Osteocyte (in vitro differentiated cells): ENCODE results near the gene GRIN2C. TPM values are rescaled to one million over a fixed set of nuclear protein-coding genes. Genes with fewer than 3 reads are reported as not detected.

Experiments
- DNase-seq: peaks from one replicate; pipeline ENCODE4 v3.0.0; 2021; ENCODE audit warnings: mixed read lengths; ENCODE audit not compliant: unreplicated experiment; ENCODE audit errors: extremely low spot score
- H3K27ac Mint-ChIP-seq: one replicate; pipeline ENCODE4 v1.8.0; 2021; ENCODE audit warnings: mild to moderate bottlenecking, mixed read lengths; ENCODE audit not compliant: unreplicated experiment
- H3K27me3 Mint-ChIP-seq: one replicate; pipeline ENCODE4 v1.8.0; 2021; ENCODE audit warnings: mixed read lengths; ENCODE audit not compliant: unreplicated experiment
- H3K36me3 Mint-ChIP-seq: one replicate; pipeline ENCODE4 v1.8.0; 2021; ENCODE audit warnings: mixed read lengths; ENCODE audit not compliant: unreplicated experiment
- H3K4me1 Mint-ChIP-seq: one replicate; pipeline ENCODE4 v1.8.0; 2021; ENCODE audit warnings: mixed read lengths; ENCODE audit not compliant: unreplicated experiment
- H3K4me3 Mint-ChIP-seq: one replicate; pipeline ENCODE4 v1.8.0; 2021; ENCODE audit warnings: mild to moderate bottlenecking, moderate library complexity, mixed read lengths; ENCODE audit not compliant: unreplicated experiment
- H3K9me3 Mint-ChIP-seq: one replicate; pipeline ENCODE4 v1.8.0; 2021; ENCODE audit warnings: mixed read lengths; ENCODE audit not compliant: unreplicated experiment
- CTCF ChIP-seq: fragments of 200-600 bp; sonication (generic); IDR thresholded peaks from 2 replicates; pipeline ENCODE4 v1.5.0; 2021; ENCODE audit warnings: antibody characterized with exemption, mild to moderate bottlenecking, moderate library complexity
- total RNA-seq: library from RNA; stranded (reverse); gene quantifications from 2 replicates; pipeline ENCODE4 v1.2.1, GENCODE V29; 2021

GRIN2C gene
- total RNA-seq, 1 donor from 2014 or later: 0.13 TPM

- Mint-ChIP-seq H3K36me3 (peaks cover 2% of the 10 kb centered on the region), H3K4me1 (peaks cover 15% of the 10 kb centered on the region), H3K9me3 (no peaks in the 10 kb centered on the region), H3K27ac (no peak overlapping the region), H3K4me3 (no peak overlapping the region), H3K27me3 (peaks cover 11% of the 10 kb centered on the region)
- TF ChIP-seq CTCF: no peak
- no peak for DNase-seq
Observed at GRCh38 chr17:74874615-74875037, 14.9 kb upstream of the GRIN2C start.

GRCh38 chr17:74873874-74874614 is 14.4 kb upstream of the GRIN2C start:
- no peak for TF ChIP-seq CTCF
- no peak for DNase-seq
- Mint-ChIP-seq H3K27me3 (peaks cover 8% of the 10 kb centered on the region), H3K36me3 (peaks cover 2% of the 10 kb centered on the region), H3K4me1 (peaks cover 15% of the 10 kb centered on the region), H3K27ac (peak overlapping the region; percentile 93), H3K9me3 (no peaks in the 10 kb centered on the region), H3K4me3 (peak overlapping the region; percentile 80)

GRCh38 chr17:74873037-74873873 is 13.6 kb upstream of the GRIN2C start:
- TF ChIP-seq CTCF: no peak

GRCh38 chr17:74872313-74873036 is 12.8 kb upstream of the GRIN2C start, which contains the start of gene FDXR:
Gene FDXR (minus strand): TSS chr17:74872994. CDS start chr17:74872944, 50 bp downstream.
- H3K27me3 Mint-ChIP-seq: peaks cover 3% of the 10 kb centered on the region
- H3K4me1 Mint-ChIP-seq: peaks cover 15% of the 10 kb centered on the region
- H3K27ac Mint-ChIP-seq: peak within 1 kb of the TSS; percentile 93
- H3K36me3 Mint-ChIP-seq: peaks cover 2% of the 10 kb centered on the region
- no peak for DNase-seq
- TF ChIP-seq CTCF: no peak
- H3K9me3 Mint-ChIP-seq: no peaks in the 10 kb centered on the region
- H3K4me3 Mint-ChIP-seq: peak within 1 kb of the TSS; percentile 88

More at GRCh38 chr17:74873037-74873873, 13.6 kb upstream of the GRIN2C start:
- Mint-ChIP-seq H3K27ac (peak overlapping the region; percentile 93), H3K9me3 (no peaks in the 10 kb centered on the region), H3K36me3 (peaks cover 2% of the 10 kb centered on the region), H3K4me3 (peak overlapping the region; percentile 80), H3K27me3 (peaks cover 3% of the 10 kb centered on the region), H3K4me1 (peaks cover 15% of the 10 kb centered on the region)
- peak; percentile 100 for DNase-seq
